K562 (cell line): ENCODE results near the gene TRAF5. TPM values are rescaled to one million over a fixed set of nuclear protein-coding genes. Genes with fewer than 3 reads are reported as not detected.

ENCODE experiments used
- MNT ChIP-seq, 2 experiments: fragments of 450-650 bp; conservative IDR thresholded peaks; 2 replicates each; pipeline ENCODE4 v1.6.1; 2017; ENCODE audit warnings: mild to moderate bottlenecking in 2 of 2, moderate library complexity in 2 of 2
- RERE ChIP-seq: sonication (generic); formaldehyde crosslinking; IDR thresholded peaks from 2 replicates; pipeline ENCODE4 v1.8.0; 2023; ENCODE audit warnings: missing genetic modification reagents, mild to moderate bottlenecking, borderline replicate concordance
- SMARCE1 ChIP-seq: fragments of 450-650 bp; IDR thresholded peaks from 2 replicates; pipeline ENCODE4 v1.7.1; 2016; ENCODE audit warnings: mild to moderate bottlenecking
- TEAD4 ChIP-seq, 2 experiments: sonication (generic) in 1 of 2; formaldehyde crosslinking in 1 of 2; IDR thresholded peaks; 2 replicates each; pipeline versions ENCODE4 v1.6.1 to v1.8.0; 2012 to 2022; ENCODE audit warnings: borderline replicate concordance in 1 of 2, inconsistent platforms in 1 of 2, low read length in 1 of 2, mild to moderate bottlenecking in 1 of 2, missing genetic modification reagents in 1 of 2
- polyA plus RNA-seq, 8 experiments: library from polyadenylated mRNA; depleted of rRNA in 4 of 8; stranded (reverse) in 5 of 8; unstranded in 3 of 8; fragments of >200 nt; fragmentation: Nextera tagmentation in 2 of 8; fragmentation: Illumina TruSeq in 1 of 8; extraction: Ambion mirVana in 2 of 8; extraction: Trizol in 1 of 8; gene quantifications; 2 replicates each; pipeline versions ENCODE4 v1.2.1 to v1.2.3, GENCODE V29; 2011 to 2014; ENCODE audit warnings: inconsistent platforms in 1 of 8, missing spikeins in 1 of 8
- total RNA-seq, 7 experiments: library from RNA; depleted of rRNA in 6 of 7; stranded (reverse); fragments of >200 nt in 6 of 7; fragmentation: Illumina TruSeq in 2 of 7; extraction: Trizol in 2 of 7; gene quantifications; 2 replicates each; pipeline versions ENCODE4 v1.2.1 to v1.2.3, GENCODE V29; 2011 to 2021; ENCODE audit warnings: low replicate concordance in 1 of 7

Gene TRAF5
- total and polyA plus RNA-seq, 9 of the 15 experiments (the other 6 are each of a cell fraction or from before 2014, with no cell fraction given) = 2.0 to 9.3 (median 5.3) TPM

GRCh38 chr1:211420389-211420788 is 93.8 kb downstream of the TRAF5 start (continued):
- TF ChIP-seq MNT (conservative IDR thresholded peaks at IDR 0.05) = 0 out of 4 replicates have a peak, but pooled peaks of 1 of the 2 experiments have one; percentile 19
- TF ChIP-seq SMARCE1 = no peak
- no peak for TF ChIP-seq RERE (CRISPR knock-in tag)
- no peak for TF ChIP-seq TEAD4 (IDR thresholded peaks at IDR 0.05; ENCODE audit: low read length)
- TF ChIP-seq TEAD4 (CRISPR knock-in tag; IDR thresholded peaks at IDR 0.05; ENCODE audit: borderline replicate concordance) = no peak
